ENCODE measurements around the gene NUDT22. TPM values are rescaled to one million over a fixed set of nuclear protein-coding genes. Genes with fewer than 3 reads are reported as not detected.

The NUDT22 gene
- total and polyA plus RNA-seq, 2 of the 8 experiments (the other 6 are each of a cell fraction or from before 2014, with no cell fraction given): 43.4 to 69.0 TPM

DNA sequence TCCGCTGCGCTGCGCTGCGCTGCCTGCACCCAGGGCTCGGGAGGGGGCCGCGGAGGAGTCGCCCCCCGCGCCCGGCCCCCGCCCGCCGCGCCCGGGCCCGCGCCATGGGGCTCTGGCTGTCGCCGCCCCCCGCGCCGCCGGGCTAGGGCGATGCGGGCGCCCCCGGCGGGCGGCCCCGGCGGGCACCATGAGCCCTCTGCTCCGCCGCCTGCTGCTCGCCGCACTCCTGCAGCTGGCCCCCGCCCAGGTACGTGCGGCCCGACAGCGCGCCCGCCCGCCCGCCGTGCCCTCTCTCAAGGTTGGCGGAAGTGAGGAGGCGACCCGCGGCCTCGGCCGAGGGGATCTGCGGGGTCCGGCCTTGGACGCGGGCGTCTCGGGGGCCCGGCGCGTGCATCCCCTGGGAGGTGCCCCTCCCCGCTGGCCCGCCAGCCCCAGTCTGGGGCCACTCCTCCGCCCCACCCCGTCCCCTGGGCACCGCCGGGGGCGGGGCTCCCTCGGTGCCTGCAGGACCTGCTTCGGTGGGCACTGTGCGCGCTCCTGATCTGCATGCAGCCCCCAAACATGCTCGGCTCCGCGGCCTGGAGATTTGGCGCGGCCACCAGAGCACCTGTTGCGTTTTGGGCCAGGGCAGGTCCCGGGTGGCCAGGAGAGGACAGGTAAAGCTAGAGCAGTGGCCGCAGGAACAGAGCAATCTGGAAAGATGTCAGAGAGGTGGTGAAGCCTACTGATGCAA, 8.7 kb downstream of the NUDT22 start:
- H3K79me2 ChIP-seq (ENCODE audit: control insufficient read depth in 1 of 2, insufficient read depth in 2 of 2, low read length in 2 of 2): no peaks in the 10 kb centered on the region
- peaks cover 0 to 14% (median 4%) of the 10 kb centered on the region in 4 experiments; a peak in 5 of 7 replicates for H3K4me1 ChIP-seq (replicated peaks in 1 of 4; ENCODE audit: control insufficient read depth in 3 of 4, insufficient read depth in 4 of 4, low read length in 3 of 4)
- no peaks in the 10 kb centered on the region for H3K9me3 ChIP-seq (ENCODE audit: insufficient read depth in 2 of 2, low read depth in 1 of 2, low read length in 1 of 2)
- FAIRE-seq (no peak), DNase-seq (ENCODE audit: low read depth in 1 of 2, low spot score in 2 of 2) (peak in 1 of 2 experiments; percentile 70)
- H2BK120ac ChIP-seq (replicated peaks; ENCODE audit: low read depth, low read length): no peak overlapping the region
- H3K4ac ChIP-seq (replicated peaks; ENCODE audit: insufficient read length, low read depth, low read length): no peak overlapping the region
- no peak overlapping the region for H2AFZ ChIP-seq (ENCODE audit: low read length)
- ChIA-PET CTCF (ENCODE audit: partially characterized antibody) (interaction anchor here (0.6 to 8.6 kb wide), 6 partner anchors 13 to 132 kb away, joined by 3 to 51 read pairs (median 5); partner anchors contain the start of genes FERMT3 and PLCB3), POLR2A (ENCODE audit: partially characterized antibody) (interaction anchor here (0.7 to 11.9 kb wide), 7 partner anchors 11 to 35 kb away, joined by 3 to 190 read pairs (median 5); partner anchors contain the start of genes FKBP2, PLCB3 and PPP1R14B)
- H3K14ac ChIP-seq (ENCODE audit: insufficient read length): no peak overlapping the region
- no peak overlapping the region; the same call in 1 of the 2 replicates for H3K18ac ChIP-seq (ENCODE audit: extremely low read depth, low read length)
- no peak overlapping the region for H2BK12ac ChIP-seq (ENCODE audit: low read depth, low read length)
- H3K23me2 ChIP-seq (ENCODE audit: low read depth, low read length): peaks cover 15% of the 10 kb centered on the region
- H2BK15ac ChIP-seq (ENCODE audit: low read length): no peak overlapping the region
- peak overlapping the region; percentile 83; the same call in 1 of the 2 replicates for H4K8ac ChIP-seq (ENCODE audit: extremely low read depth, insufficient read depth, low read length)
- 11% methylated on average over 22 of the region's 80 CpGs; no CpG with 5 or more reads in 1 of the 2 experiments for WGBS, 2 experiments (ENCODE audit: extremely low coverage in 1 of 2, insufficient coverage in 1 of 2, insufficient read length in 1 of 2, insufficient replicate concordance in 2 of 2, low coverage in 1 of 2, low lambda C conversion rate in 2 of 2, missing lambda C conversion rate in 1 of 2)
- H3K27me3 ChIP-seq (replicated peaks in 1 of 4; ENCODE audit: control insufficient read depth in 3 of 4, extremely low read depth in 1 of 4, insufficient read depth in 3 of 4, low read length in 3 of 4): peaks cover 0 to 12% (median 6%) of the 10 kb centered on the region in 4 experiments; a peak in 4 of 7 replicates
- H2AK5ac ChIP-seq (ENCODE audit: low read depth, low read length): no peak overlapping the region
- no peak overlapping the region for H3K23ac ChIP-seq (ENCODE audit: insufficient read length)
- peaks cover 0 to 5% (median 1%) of the 10 kb centered on the region in 4 experiments; a peak in 1 of 8 replicates for H3K36me3 ChIP-seq (ENCODE audit: control insufficient read depth in 2 of 4, insufficient read depth in 4 of 4, low read length in 3 of 4)
- no peak overlapping the region for H3K27ac ChIP-seq (ENCODE audit: low read depth, low read length)
- peaks cover 0 to 6% of the 10 kb centered on the region in 2 experiments for H4K20me1 ChIP-seq (replicated peaks in 1 of 2; ENCODE audit: control insufficient read depth in 1 of 2, insufficient read depth in 2 of 2, low read length in 2 of 2)
- H4K91ac ChIP-seq (replicated peaks; ENCODE audit: insufficient read length, low read length): no peak overlapping the region
- H3K4me2 ChIP-seq (ENCODE audit: insufficient read depth in 1 of 2, low read depth in 2 of 2, low read length in 2 of 2): peak overlapping the region; percentile 50 to 87
- no peak overlapping the region for H4K5ac ChIP-seq (ENCODE audit: insufficient read length, low read depth, low read length)
- no peak overlapping the region for H3K56ac ChIP-seq (replicated peaks; ENCODE audit: insufficient read length, low read depth, low read length)
- H3K9ac ChIP-seq (replicated peaks in 1 of 4; ENCODE audit: extremely low read depth in 1 of 4, low read depth in 3 of 4, low read length in 3 of 4): peak overlapping the region in 1 of 4 experiments; percentile 34; a peak in 2 of 7 replicates
- no peaks in the 10 kb centered on the region; the same call in 1 of the 2 replicates for H3K79me1 ChIP-seq (ENCODE audit: low read depth, low read length)
- H3K4me3 ChIP-seq (ENCODE audit: extremely low read depth in 1 of 4, insufficient read depth in 2 of 4, low read depth in 3 of 4, low read length in 4 of 4): peak overlapping the region; percentile 39 to 70 (median 52)
- H2BK5ac ChIP-seq (ENCODE audit: low read depth, low read length): no peak overlapping the region
- H2BK20ac ChIP-seq (ENCODE audit: low read length): no peak overlapping the region
- TF ChIP-seq SIX5 (IDR thresholded peaks at IDR 0.05; ENCODE audit: low read depth, low read length) (no peak), KDM5A (IDR thresholded peaks at IDR 0.05; ENCODE audit: low read length) (no peak), RNF2 (IDR thresholded peaks at IDR 0.05; ENCODE audit: borderline replicate concordance, low read depth, low read length, missing control alignments, poor library complexity, severe bottlenecking) (no peak), TCF12 (IDR thresholded peaks at IDR 0.05; ENCODE audit: low read depth, low read length) (no peak), EGR1 (IDR thresholded peaks at IDR 0.05; ENCODE audit: borderline replicate concordance, low read depth, low read length) (no peak), CEBPB (IDR thresholded peaks at IDR 0.05; ENCODE audit: low read depth, low read length) (no peak), SAP30 (IDR thresholded peaks at IDR 0.05; ENCODE audit: insufficient read depth, insufficient replicate concordance, low read length) (no peak), TBP (IDR thresholded peaks at IDR 0.05; ENCODE audit: low read depth, low read length) (no peak), SP4 (IDR thresholded peaks at IDR 0.05; ENCODE audit: low read length) (no peak), BACH1 (IDR thresholded peaks at IDR 0.05; ENCODE audit: low read length) (no peak), EZH2 (IDR thresholded peaks at IDR 0.05; ENCODE audit: low read depth, low read length, severe bottlenecking) (no peak), TAF7 (optimal IDR thresholded peaks at IDR 0.05; ENCODE audit: borderline replicate concordance, low read depth, low read length) (no peak)

All from H1 (cell line).